B cell (primary cell): Measurements from ENCODE around the gene RANBP3. TPM values are rescaled to one million over a fixed set of nuclear protein-coding genes. Genes with fewer than 3 reads are reported as not detected.

Experiments used
- ATAC-seq: fragments of 200-7000 bp; cut with Tn5 transposase; one replicate; pipeline ENCODE4 v1.10.0; 2021; ENCODE audit warnings: low read depth, mild to moderate bottlenecking, moderate number of reproducible peaks, moderate library complexity
- CTCF ChIA-PET: fragments of 350-600 bp; sonication (Branson Sonifier 250); formaldehyde crosslinking; loops from one replicate; lab custom pipeline; 2021; ENCODE audit warnings: antibody characterized with exemption, inconsistent platforms; lab: Charles Lee
- POLR2A ChIA-PET: fragments of 350-600 bp; sonication (Branson Sonifier 250); formaldehyde crosslinking; loops from one replicate; lab custom pipeline; 2021; ENCODE audit warnings: antibody characterized with exemption; lab: Charles Lee
- DNase-seq: peaks from one replicate; pipeline ENCODE4 v3.0.0; 2013
- H2AFZ ChIP-seq: 2 replicates; pipeline ENCODE4 v1.6.1; 2012; ENCODE audit warnings: mild to moderate bottlenecking, low read depth, low read length; ENCODE audit not compliant: insufficient read depth, poor library complexity, severe bottlenecking
- H3K27ac ChIP-seq, 2 donors: 1 replicate in 1 of 2; 2 replicates in 1 of 2; pipeline ENCODE4 v1.5.1; 2012 to 2013; ENCODE audit warnings: low read length in 2 of 2, mild to moderate bottlenecking in 2 of 2, moderate library complexity in 1 of 2
- H3K27me3 ChIP-seq, 4 experiments: fragments of 200-600 bp in 1 of 4; sonication (generic) in 1 of 4; replicated peaks in 1 of 4; 1 replicate in 2 of 4; 2 replicates in 2 of 4; pipeline versions ENCODE4 v1.6.1 to v1.7.0; 2013 to 2016; ENCODE audit warnings: low read length in 3 of 4, mild to moderate bottlenecking in 2 of 4, mixed read lengths in 1 of 4, moderate library complexity in 1 of 4; ENCODE audit not compliant: insufficient read depth in 4 of 4, control insufficient read depth in 3 of 4; ENCODE audit errors: control extremely low read depth in 1 of 4
- H3K36me3 ChIP-seq, 2 experiments: replicated peaks in 1 of 2; 1 replicate in 1 of 2; 2 replicates in 1 of 2; pipeline versions ENCODE4 v1.6.1 to v1.7.1; 2013; ENCODE audit warnings: low read length in 1 of 2; ENCODE audit not compliant: insufficient read depth in 2 of 2, control insufficient read depth in 1 of 2; ENCODE audit errors: control extremely low read depth in 1 of 2, extremely low read depth in 1 of 2
- H3K4me1 ChIP-seq, 2 donors: fragments of 200-600 bp in 1 of 2; sonication (generic) in 1 of 2; 1 replicate in 1 of 2; 2 replicates in 1 of 2; pipeline versions ENCODE4 v1.5.1 to v1.6.1; 2013 to 2017; ENCODE audit warnings: low read length in 2 of 2; ENCODE audit not compliant: control insufficient read depth in 2 of 2, insufficient read depth in 2 of 2
- H3K4me2 ChIP-seq: replicated peaks from 2 replicates; pipeline ENCODE3; 2012; ENCODE audit warnings: mild to moderate bottlenecking, low read depth, low read length; ENCODE audit not compliant: poor library complexity, severe bottlenecking
- H3K4me3 ChIP-seq, 5 experiments: fragments of 200-600 bp in 1 of 5; sonication (generic) in 1 of 5; 1 replicate in 3 of 5; 2 replicates in 2 of 5; pipeline versions ENCODE4 v1.5.1 to v1.7.0; 2011 to 2016; ENCODE audit warnings: low read length in 4 of 5, mild to moderate bottlenecking in 4 of 5, low read depth in 2 of 5, control low read depth in 1 of 5, moderate library complexity in 1 of 5; ENCODE audit not compliant: insufficient read depth in 1 of 5; ENCODE audit errors: control extremely low read depth in 1 of 5, extremely low read depth in 1 of 5
- H3K79me2 ChIP-seq: fragments of 200-600 bp; sonication (generic); one replicate; pipeline ENCODE4 v1.6.0; 2016; ENCODE audit warnings: low read length; ENCODE audit not compliant: control insufficient read depth, insufficient read depth
- H3K9ac ChIP-seq: fragments of 200-600 bp; sonication (generic); 2 replicates; pipeline ENCODE4 v1.6.1; 2017; ENCODE audit warnings: mild to moderate bottlenecking, low read length, moderate library complexity
- H3K9me3 ChIP-seq, 3 donors: one replicate each; pipeline versions ENCODE4 v1.6.1 to v1.7.1; 2013; ENCODE audit warnings: low read length in 2 of 3; ENCODE audit not compliant: control insufficient read depth in 2 of 3, insufficient read depth in 1 of 3; ENCODE audit errors: control extremely low read depth in 1 of 3
- H4K20me1 ChIP-seq: 2 replicates; pipeline ENCODE4 v1.6.0; 2012; ENCODE audit warnings: mild to moderate bottlenecking, low read length; ENCODE audit not compliant: insufficient read depth, control insufficient read depth, poor library complexity, severe bottlenecking
- H3K27ac Mint-ChIP-seq: one replicate; pipeline ENCODE4 v1.8.0; 2021; ENCODE audit warnings: mixed read lengths
- H3K27me3 Mint-ChIP-seq: one replicate; pipeline ENCODE4 v1.8.0; 2021; ENCODE audit warnings: mixed read lengths
- H3K4me1 Mint-ChIP-seq: one replicate; pipeline ENCODE4 v1.8.0; 2021; ENCODE audit warnings: mixed read lengths
- H3K4me3 Mint-ChIP-seq: one replicate; pipeline ENCODE4 v1.8.0; 2021; ENCODE audit warnings: mixed read lengths
- H3K9me3 Mint-ChIP-seq: one replicate; pipeline ENCODE4 v1.8.0; 2022; ENCODE audit warnings: mixed read lengths; ENCODE audit not compliant: insufficient read depth
- CTCF ChIP-seq: fragments of 200-600 bp; IDR thresholded peaks from one replicate; pipeline ENCODE4 v1.8.0; 2022; ENCODE audit warnings: antibody characterized with exemption, mild to moderate bottlenecking
- EZH2 ChIP-seq: IDR thresholded peaks from 2 replicates; pipeline ENCODE4 v1.6.1; 2012; ENCODE audit warnings: borderline replicate concordance, low read depth, mild to moderate bottlenecking, moderate library complexity, low read length; ENCODE audit not compliant: insufficient read depth, poor library complexity, severe bottlenecking
- WGBS: methylation state at CpG from one replicate; pipeline ENCODE4 v1.1.5; 2013; ENCODE audit warnings: missing lambda C conversion rate; ENCODE audit not compliant: insufficient coverage; 5-methylcytosine and 5-hydroxymethylcytosine counted together
- intact Hi-C: fragments of 100-400 bp; cut with micrococcal nuclease; formaldehyde crosslinking; loops from one replicate; pipeline ENCODE4 v1.10.0; 2022
- polyA plus RNA-seq: library from polyadenylated mRNA; depleted of rRNA; stranded (reverse); fragments of >200 nt; gene quantifications from 2 replicates; pipeline ENCODE4 v1.2.3, GENCODE V29; 2012
- total RNA-seq, 2 donors: library from RNA; stranded (reverse); fragments of 120-200 nt in 1 of 2; gene quantifications; 1 replicate in 1 of 2; 2 replicates in 1 of 2; pipeline versions ENCODE4 v1.2.3 to v1.2.4, GENCODE V29; 2013 to 2022

Gene RANBP3
- total and polyA plus RNA-seq, 2 donors (not counting 1 experiment from before 2014, with no cell fraction given), result 86.7 to 91.7 TPM

GRCh38 chr19:5891938-5892771, 85.8 kb downstream of the RANBP3 start:
- Histone ChIP-seq H3K9ac (no peak overlapping the region), H3K4me3 (no peak overlapping the region)
- TF ChIP-seq CTCF, result peak; percentile 32
- TF ChIP-seq EZH2, result no peak

DNA sequence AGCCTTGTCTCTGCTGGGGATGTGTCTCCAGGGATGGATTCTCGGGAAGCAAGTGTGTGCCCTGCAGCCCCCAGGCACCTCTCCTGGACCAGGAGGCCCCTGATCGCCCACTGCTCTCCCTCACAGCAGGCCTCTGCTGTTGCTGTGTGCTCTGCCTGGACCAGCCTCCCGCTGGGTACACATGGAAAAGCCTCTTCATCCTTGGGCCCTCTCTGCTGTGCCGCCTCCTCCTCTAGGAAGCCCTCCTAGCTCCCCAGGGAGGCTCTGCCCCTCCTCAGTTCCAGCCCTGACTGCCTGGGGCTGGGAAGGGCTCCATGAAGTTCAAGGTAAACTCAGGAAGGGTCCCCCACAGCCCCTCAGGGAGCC, 86.4 kb downstream of the RANBP3 start:
- Histone ChIP-seq H3K4me2 (no peak overlapping the region), H2AFZ (no peak overlapping the region), H3K27me3 (peaks cover 0 to 27% (median 3%) of the 10 kb centered on the region in 4 experiments), H3K9me3 (peaks cover 0 to 7% (median 0%) of the 10 kb centered on the region in 3 donors), H3K4me1 (peaks cover 0 to 4% of the 10 kb centered on the region in 2 donors), H3K36me3 (peaks cover 0 to 7% of the 10 kb centered on the region in 2 experiments), H4K20me1 (peaks cover 8% of the 10 kb centered on the region), H3K4me3 (no peak overlapping the region), H3K27ac (no peak overlapping the region), H3K79me2 (no peaks in the 10 kb centered on the region), H3K9ac (no peak overlapping the region)
- ATAC-seq (peak; percentile 17), DNase-seq (no peak)
- Mint-ChIP-seq H3K9me3 (no peaks in the 10 kb centered on the region), H3K27ac (no peak overlapping the region), H3K4me3 (no peak overlapping the region), H3K4me1 (no peaks in the 10 kb centered on the region), H3K27me3 (peaks cover 9% of the 10 kb centered on the region)
- ChIA-PET CTCF (no interaction called here), POLR2A (interaction anchor here (0.7 kb wide), 1 partner anchor 13 kb away, joined by 3 read pairs; the partner anchor contains the start of gene VMAC)
- 70% methylated on average over 4 of the region's 4 CpGs for WGBS
- TF ChIP-seq EZH2 (no peak), CTCF (no peak)
- intact Hi-C loops, result no loop called here

More at GRCh38 chr19:5891938-5892771, 85.8 kb downstream of the RANBP3 start:
- H2AFZ ChIP-seq, result no peak overlapping the region
- Mint-ChIP-seq H3K9me3 (no peaks in the 10 kb centered on the region), H3K4me3 (no peak overlapping the region), H3K27me3 (peaks cover 9% of the 10 kb centered on the region), H3K4me1 (no peaks in the 10 kb centered on the region), H3K27ac (no peak overlapping the region)
- H3K4me1 ChIP-seq, result peaks cover 0 to 4% of the 10 kb centered on the region in 2 donors
- DNase-seq (no peak), ATAC-seq (peak; percentile 44)
- WGBS, result 17% methylated on average over 46 of the region's 48 CpGs
- H3K36me3 ChIP-seq, result peaks cover 0 to 9% of the 10 kb centered on the region in 2 experiments
- peaks cover 14% of the 10 kb centered on the region for H4K20me1 ChIP-seq
- H3K9me3 ChIP-seq, result peaks cover 0 to 9% (median 0%) of the 10 kb centered on the region in 3 donors
- intact Hi-C loops, result no loop called here
- H3K27me3 ChIP-seq, result peaks cover 0 to 24% (median 3%) of the 10 kb centered on the region in 4 experiments
- no peaks in the 10 kb centered on the region for H3K79me2 ChIP-seq
- no peak overlapping the region for H3K27ac ChIP-seq
- CTCF ChIA-PET, result no interaction called here
- POLR2A ChIA-PET, result interaction anchor here (0.7 kb wide), 1 partner anchor 12 kb away, joined by 3 read pairs; the partner anchor contains the start of gene VMAC
- no peak overlapping the region for H3K4me2 ChIP-seq
